H54 (cell line): Measurements from ENCODE around the gene USP10.

Experiments
- DNase-seq: peaks from one replicate; pipeline ENCODE4 v3.0.0; 2011; ENCODE audit warnings: low spot score, mixed read lengths; ENCODE audit not compliant: insufficient read length
- FAIRE-seq: peaks from 3 replicates; lab custom pipeline; 2011; peaks lifted over from hg19 to GRCh38; lab: Jason Lieb, UNC
- POLR2A ChIP-seq: IDR thresholded peaks from 2 replicates; pipeline ENCODE4 v1.6.1; 2011; ENCODE audit warnings: low read depth, mild to moderate bottlenecking, low read length

The USP10 gene

DNA sequence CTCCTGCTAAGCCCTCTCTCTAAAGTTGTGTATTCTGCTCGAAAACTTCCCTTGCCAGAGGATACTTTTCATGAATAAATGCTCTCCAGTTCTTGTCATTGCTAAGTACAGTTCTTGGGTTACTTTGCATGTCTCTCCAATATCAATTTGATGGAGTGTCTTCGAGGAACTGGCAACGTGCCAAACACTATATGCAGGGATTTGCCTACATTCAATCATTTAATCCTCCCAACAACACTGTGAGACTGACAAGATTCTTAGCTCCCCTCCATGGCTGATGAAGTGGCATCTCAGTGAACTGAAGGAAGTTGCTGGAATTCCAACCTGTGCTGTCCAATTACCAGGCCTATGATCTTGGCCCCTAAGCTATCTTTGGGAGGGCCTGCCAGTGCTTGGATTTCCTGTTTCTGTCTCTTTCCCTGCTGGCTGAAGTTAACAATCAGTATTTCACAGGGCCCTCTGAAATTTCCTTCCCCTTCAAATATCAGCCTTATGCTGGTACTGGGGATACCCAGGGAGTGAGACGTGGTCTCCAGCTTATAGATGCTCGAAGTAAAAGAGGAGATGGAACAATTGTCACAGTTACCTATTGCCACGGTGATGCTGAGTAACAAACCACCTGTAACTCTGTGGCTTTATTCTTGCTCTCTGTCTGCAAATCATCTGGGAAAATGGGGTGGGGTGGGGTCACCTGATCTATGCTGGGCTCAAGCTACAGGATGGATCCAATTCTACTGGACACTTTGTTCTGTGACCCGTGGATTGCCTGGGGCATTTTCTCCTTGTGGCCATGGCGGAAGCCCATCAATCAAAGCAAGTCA is 100.6 kb downstream of the USP10 start:
- TF ChIP-seq POLR2A = no peak
- FAIRE-seq = no peak
- DNase-seq = no peak

DNA sequence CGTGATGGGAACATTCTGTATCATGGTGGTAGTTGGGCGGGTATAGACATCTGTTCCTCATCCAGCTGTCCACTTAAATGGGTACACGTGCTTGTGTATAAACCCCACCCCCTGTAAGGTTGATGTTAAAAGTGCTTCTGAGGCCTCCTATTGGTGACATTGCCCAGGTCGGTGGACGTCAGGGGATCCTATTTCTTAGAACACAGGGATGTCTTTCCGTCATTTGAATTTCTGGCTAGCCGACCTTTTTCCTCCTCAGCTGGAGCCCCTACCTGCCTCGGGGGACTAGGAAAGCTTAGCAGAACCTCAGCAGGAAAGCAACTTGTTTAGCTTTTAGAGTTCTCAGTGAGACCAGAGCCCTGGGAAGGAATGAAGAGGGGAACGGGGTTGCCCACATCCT is 103.3 kb downstream of the USP10 start:
- TF ChIP-seq POLR2A = no peak
- no peak for FAIRE-seq
- no peak for DNase-seq

DNA sequence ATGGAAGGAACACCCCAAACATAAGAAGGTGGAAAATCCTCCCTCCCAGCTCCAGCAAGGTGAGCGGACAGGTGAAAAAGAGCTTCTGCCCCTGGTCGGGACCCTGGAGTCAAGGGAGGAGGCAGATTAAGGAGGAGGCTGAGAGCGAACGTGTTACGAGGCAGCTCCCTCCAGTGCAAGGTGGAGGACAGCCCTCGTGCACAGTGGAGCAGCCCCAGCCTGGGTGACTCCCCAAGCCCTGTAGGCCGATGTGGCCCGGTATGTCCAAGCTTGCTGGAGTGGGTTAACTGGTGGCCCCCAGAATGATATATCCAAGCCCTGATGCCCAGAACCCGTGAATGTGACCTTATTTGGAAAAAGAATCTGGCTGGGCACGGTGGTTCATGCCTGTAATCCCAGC is 104.5 kb downstream of the USP10 start:
- no peak for TF ChIP-seq POLR2A
- DNase-seq (no peak), FAIRE-seq (no peak)

DNA sequence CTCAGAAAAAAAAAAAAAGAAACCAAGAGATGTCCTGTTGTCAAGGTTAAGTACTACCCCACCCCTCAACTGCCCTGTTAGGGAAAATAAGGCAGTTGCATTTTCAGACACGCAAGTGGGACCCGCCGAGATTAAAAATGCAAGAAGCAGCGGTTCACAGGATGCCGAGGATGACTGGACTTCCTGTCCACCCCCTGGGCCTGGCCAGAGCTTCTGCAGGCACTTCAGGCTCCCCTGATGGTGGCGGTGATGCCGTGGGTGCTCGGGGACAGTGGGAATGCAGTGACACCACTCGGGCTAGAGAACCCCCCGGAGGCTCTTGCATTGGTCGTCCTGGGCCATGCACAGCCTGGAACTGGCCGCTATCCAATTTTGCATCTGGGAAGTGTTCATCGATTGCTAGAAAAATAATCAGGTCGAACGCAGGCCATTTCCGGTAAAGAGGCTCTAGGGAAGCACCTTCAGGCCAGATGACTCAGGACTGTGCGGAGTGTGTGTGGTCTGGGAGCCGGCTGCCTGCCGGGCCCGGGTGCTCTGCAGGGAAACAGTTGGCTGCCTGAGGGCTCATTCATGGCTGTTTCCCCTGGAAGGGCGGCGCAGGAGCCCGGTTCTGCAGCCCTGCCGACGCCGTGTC is 106.6 kb downstream of the USP10 start:
- no peak for FAIRE-seq
- peak; percentile 17; the same call in 1 of the 2 replicates for TF ChIP-seq POLR2A
- DNase-seq = peak; percentile 93

DNA sequence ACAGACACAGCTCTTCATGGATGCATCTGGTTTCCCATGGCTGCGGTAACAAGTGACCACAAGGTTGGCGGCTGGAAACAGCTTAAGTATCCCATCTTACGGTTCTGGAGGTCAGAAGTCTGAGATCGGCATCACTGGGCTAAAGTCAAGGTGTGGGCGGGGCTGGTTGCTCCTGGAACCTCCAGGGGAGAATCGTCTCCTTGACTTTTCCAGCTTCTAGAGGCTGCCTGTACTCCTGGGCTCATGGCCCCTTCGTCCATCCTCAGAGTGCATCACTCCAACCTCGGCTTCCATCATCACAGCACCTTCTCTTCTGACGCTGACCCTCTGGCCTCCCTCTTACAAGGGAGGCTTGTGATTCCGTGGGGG is 107.1 kb downstream of the USP10 start:
- DNase-seq (no peak), FAIRE-seq (no peak)
- TF ChIP-seq POLR2A = no peak

GRCh38 chr16:84807776-84808175 is 108.0 kb downstream of the USP10 start:
- FAIRE-seq = no peak
- no peak for TF ChIP-seq POLR2A
- no peak for DNase-seq

DNA sequence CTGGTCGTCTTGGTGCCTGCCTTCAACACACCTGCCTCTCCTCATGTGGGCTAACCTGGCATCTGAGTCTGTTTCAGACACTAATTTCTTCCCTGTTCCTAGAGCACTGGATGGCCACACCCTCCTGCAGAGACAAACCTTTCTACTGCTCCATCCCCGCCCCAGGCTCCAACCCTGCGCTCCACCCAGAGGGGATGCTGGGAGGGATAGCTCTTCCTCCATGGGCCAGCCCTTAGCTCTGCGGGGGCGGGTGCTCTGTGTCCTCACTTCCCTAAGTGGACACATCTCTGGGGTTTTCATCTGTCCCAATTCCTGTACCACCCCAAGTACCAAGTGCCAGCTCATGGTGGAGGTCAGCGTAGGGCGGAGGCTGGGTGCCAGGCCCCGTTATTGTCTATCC is 109.0 kb downstream of the USP10 start:
- FAIRE-seq = no peak

DNA sequence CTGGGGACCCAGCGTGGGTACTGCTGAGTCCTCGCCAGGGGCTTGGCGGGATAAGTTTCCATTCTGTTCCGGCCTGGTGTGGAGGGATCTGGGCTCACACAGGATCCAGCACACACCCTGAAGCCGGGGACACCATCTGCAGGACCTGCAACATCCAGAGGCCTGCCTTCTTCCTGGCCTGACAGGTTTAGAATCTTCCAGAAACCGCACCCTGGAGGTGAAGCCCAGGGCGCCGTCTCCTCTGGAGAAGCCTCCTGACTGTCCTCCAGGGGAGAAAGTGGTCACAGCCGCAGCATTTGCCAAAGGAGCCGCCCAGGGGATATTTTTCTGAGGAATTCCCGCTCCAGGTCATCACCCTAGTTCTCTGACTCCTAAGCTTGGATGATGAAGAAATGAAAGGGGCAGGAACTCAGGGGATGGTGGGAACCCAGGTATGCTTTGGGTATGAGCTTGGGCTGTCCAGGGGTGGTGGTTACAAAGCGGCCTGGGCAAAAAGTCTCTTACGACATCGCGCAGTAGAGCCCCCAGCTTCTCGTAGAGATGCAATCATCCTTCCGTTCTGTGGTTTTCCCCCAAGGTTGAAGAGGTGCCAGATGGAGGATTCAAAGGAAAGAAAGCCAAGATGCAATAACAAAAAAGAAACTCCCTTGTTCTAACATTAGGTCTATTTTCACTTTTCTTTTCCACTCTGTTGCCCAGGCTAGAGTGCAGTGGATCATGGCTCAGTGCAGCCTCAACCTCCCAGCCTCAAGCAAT is 110.9 kb downstream of the USP10 start:
- no peak for TF ChIP-seq POLR2A
- FAIRE-seq (no peak), DNase-seq (no peak)

More for the DNA sequence above, 109.0 kb downstream of the USP10 start:
- DNase-seq = no peak
- no peak for TF ChIP-seq POLR2A

DNA sequence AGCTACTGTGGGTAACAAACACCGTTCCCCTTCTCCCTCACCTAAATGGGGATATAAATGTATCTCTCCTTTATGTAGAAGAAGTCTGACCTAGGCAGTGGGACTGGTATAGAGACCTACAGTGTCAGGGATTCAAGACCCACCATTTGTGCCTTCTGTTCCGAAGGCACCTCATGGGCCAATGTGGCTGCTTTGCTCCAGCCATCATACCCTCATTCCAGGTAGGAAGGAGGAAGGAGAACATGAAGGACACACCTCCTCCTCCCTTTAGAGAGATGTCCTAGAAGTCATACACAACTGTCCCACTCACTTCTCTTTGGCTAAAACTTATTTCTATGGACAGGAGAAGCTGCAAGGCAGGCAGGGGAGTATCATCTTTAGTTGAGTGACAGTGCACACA is 111.7 kb downstream of the USP10 start:
- TF ChIP-seq POLR2A = no peak
- no peak for DNase-seq
- FAIRE-seq = no peak

- TF ChIP-seq POLR2A = no peak
- DNase-seq (no peak), FAIRE-seq (no peak)
Observed at GRCh38 chr16:84813141-84813934, 113.5 kb downstream of the USP10 start.

GRCh38 chr16:84815462-84815861 is 115.7 kb downstream of the USP10 start:
- FAIRE-seq = no peak
- DNase-seq = no peak
- no peak for TF ChIP-seq POLR2A

DNA sequence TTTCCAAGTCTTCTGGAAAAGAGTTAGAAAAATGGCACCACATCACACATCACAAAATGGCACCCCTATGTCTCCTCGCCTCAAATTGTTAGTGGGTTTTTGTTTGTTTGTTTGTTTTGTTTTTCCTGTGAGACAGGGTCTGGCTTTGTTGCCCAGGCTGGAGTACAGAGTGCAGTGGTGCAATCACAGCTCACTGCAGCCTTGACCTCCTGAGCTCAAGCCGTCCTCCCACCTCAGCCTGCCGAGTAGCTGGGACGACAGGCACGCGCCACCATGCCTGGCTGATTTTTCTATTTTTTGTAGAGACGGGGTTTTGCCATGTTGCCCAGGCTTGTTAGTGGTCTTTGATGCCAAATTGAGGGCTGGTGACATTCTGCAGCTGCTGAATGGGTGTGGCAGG is 116.2 kb downstream of the USP10 start:
- no peak for TF ChIP-seq POLR2A
- no peak for DNase-seq
- FAIRE-seq = no peak

DNA sequence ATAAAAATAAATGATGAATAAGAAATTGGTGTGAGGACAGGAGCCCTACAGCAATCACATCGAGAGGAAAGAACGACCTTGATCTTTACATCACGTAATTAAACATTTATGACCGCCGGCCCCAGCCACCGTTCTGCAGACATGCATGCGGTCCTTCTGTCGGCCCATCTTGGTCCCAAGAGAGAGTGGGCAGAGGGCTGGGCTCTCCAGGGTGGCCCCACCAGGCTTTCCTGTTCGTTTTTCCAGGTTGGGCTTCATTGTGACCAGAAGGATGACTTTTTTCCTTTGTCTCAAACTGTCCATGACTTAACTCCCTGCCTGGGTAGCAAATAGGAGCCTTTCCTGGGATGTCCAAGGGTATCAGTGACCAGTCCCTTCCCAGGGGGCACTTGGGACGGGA is 116.7 kb downstream of the USP10 start:
- FAIRE-seq = no peak
- no peak for TF ChIP-seq POLR2A
- DNase-seq = no peak

GRCh38 chr16:84817206-84817605 is 117.4 kb downstream of the USP10 start:
- no peak for FAIRE-seq
- no peak for TF ChIP-seq POLR2A
- DNase-seq = no peak
